Frontal cortex (tissue), 4 donors: Measurements from ENCODE around the gene CTNND2. TPM values are rescaled to one million over a fixed set of nuclear protein-coding genes. Genes with fewer than 3 reads are reported as not detected.

Experiments used
- DNase-seq, 2 donors: peaks; one replicate each; pipeline ENCODE4 v3.0.0; 2012; ENCODE audit warnings: low spot score in 2 of 2
- FAIRE-seq: peaks from 2 replicates; lab custom pipeline; 2012; peaks lifted over from hg19 to GRCh38; lab: Jason Lieb, UNC
- total RNA-seq: library from RNA; depleted of rRNA; stranded (reverse); fragments of >200 nt; gene quantifications from one replicate; pipeline ENCODE4 v1.2.3, GENCODE V29; 2014
- donor health status: control.
- donor health status: control.
- donor health status: control.

CTNND2 gene
- total RNA-seq, 1 donor from 2014 or later: 74.2 TPM

GRCh38 chr5:11609570-11610303 is 294.5 kb downstream of the CTNND2 start:
- DNase-seq (no peak), FAIRE-seq (no peak)

DNA sequence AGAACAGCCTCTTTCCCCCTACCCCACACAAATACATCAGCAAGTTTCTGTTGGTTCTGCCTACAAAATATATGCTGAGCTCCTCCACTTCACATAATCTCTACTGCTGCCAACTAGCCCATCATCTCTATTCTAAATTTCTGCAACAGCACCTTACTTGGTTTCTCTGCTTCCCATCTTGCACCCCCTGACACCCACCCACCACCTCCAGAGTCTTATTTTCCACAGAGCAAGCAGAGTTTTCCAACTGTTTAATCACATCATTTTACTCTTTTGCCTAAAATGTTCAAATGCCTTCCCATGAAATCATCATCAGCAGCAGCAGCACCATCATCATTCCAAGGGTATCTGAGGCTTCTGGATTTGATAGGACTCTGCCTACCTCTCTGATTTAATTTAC is 295.7 kb downstream of the CTNND2 start:
- DNase-seq (no peak), FAIRE-seq (no peak)

- DNase-seq: no peak
- no peak for FAIRE-seq
Observed at GRCh38 chr5:11607944-11608483, 296.2 kb downstream of the CTNND2 start.

DNA sequence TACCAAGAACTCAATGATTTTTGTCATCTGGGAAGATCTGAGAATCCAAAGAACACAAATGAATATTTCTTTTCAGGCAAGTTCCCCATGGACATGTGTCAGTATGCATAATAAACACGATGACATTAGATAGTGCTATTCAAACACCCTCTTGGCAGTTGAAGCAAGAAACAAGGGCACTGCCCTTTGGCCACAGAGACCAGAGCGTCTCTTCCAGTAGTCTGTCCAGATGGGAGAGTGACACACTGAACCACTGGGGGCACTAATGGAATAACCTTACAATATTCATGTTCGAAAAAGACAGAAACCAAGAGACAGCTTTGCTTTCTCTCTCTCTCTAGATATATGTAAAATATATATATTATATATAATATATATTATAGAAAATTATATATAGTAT is 301.9 kb downstream of the CTNND2 start:
- no peak for FAIRE-seq
- DNase-seq: peak in 1 of 2 donors; percentile 9

GRCh38 chr5:11599499-11599898 is 304.7 kb downstream of the CTNND2 start:
- DNase-seq (no peak), FAIRE-seq (no peak)

DNA sequence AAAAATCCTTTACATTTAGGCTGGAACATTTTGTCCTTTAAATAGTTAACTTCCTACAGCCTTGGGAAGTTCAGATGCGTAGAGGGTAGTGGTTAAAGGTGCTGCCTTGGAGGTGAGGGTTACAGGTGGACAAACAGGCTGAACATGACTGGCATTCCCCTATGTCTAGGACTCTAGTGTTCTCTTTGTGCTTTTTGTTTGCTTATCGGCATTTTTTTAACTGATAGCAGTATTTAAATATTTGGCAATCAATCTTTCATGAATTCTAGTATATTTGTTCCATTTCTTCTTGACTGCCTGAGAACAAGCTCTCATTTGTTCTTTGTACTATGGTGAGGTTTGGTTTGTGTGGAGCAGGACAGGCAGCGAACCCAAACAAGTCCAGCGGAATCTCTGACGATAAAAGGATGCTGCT is 307.6 kb downstream of the CTNND2 start:
- FAIRE-seq: no peak
- no peak for DNase-seq

GRCh38 chr5:11596185-11596584 is 308.1 kb downstream of the CTNND2 start:
- peak in 1 of 2 donors; percentile 5 for DNase-seq
- FAIRE-seq: no peak

DNA sequence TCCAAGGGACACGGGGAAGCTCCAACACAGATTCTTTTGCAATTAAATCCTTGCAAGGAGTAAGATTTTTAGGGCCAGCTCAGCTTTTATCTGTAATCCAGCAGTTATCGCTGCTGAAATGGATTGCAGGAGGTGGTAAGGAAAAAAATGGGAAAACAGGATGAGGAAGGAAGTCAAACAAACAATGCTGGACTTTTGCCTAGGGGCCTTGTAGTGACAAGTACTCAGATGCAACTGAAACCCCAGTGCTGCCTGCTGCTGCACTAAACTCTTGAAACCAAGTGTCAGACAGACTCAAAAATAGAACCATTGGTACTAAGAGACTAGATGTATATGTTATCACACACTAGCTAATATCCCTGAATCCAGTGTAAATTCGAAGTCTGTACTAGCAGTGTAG is 309.2 kb downstream of the CTNND2 start:
- DNase-seq (no peak), FAIRE-seq (no peak)

GRCh38 chr5:11594021-11594420 is 310.2 kb downstream of the CTNND2 start:
- DNase-seq (no peak), FAIRE-seq (no peak)

DNA sequence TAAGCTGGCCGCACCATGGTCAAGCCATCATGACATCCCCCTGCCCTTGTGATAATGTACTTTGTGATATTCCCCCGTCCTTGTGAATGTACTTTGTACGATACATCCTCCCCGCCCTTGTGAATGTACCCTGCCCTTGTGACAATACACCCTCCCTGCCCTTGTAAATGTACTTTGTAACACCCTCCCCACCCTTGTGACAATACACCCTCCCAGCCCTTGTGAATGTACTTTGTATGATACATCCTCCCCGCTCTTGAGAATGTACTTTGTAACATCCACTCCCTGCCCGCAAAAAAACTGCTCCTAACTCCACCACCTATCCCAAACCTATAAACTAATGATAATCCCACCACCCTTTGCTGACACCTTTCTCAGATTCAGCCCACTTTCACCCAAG is 313.8 kb downstream of the CTNND2 start:
- DNase-seq (no peak), FAIRE-seq (no peak)

DNA sequence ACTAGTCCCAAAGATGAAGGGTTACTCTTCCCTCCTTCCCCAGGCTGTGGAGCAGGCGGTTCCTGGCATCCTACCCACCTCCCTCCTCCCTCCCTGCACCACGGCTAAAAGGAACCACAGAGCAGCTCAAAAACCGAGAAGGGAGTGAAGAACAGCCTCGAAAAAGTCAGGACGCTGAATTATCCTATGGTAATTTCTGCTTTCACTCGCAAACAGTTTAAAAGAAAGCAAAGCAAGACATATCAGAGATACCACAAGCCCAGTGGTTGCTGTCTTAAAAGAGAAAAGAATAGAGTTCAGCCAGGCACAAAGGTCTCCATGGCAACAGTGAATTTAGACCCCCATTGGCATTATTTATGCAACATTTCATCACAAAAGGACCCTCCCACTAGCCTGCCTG is 315.4 kb downstream of the CTNND2 start:
- no peak for DNase-seq
- FAIRE-seq: no peak

DNA sequence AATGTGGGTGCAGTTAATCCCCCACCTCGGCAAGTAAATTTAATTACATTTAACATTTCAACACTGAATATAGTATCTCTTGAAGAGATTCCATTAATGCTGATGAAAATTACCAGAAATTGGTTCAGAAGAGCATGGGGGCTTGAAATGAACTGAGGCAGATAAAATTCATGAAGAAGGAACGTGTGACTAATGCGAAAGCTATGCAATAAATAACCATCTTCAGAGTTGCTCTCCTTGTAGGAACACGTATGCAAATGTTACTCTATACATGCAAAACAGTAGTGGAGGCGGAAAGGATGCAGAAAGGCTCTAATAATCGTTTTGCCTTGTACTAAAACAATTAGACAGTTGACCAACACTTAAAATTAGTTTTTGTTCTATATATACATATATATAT is 320.2 kb downstream of the CTNND2 start:
- FAIRE-seq (no peak), DNase-seq (no peak)

DNA sequence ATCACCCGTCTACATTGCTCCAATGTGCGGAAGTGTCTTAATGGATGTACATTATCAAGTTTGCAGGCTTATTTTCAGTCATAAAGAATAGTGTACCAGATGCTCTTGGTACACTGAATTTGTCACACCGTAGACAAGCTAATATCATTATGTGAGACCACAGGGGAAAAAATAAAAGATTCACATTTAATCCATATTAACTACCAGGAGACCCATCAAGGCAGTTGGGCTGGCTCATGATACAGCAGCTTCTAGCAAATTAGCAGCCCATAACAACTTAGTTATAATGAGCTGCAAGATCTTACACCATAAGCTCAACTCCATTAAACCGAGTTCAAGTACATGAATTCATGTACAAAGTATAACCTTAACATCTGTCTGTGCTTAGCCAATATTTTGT is 324.9 kb downstream of the CTNND2 start:
- DNase-seq (no peak), FAIRE-seq (no peak)

GRCh38 chr5:11574787-11575186 is 329.5 kb downstream of the CTNND2 start:
- FAIRE-seq (no peak), DNase-seq (no peak)

GRCh38 chr5:11573140-11573992 is 330.9 kb downstream of the CTNND2 start:
- DNase-seq (no peak), FAIRE-seq (no peak)

GRCh38 chr5:11564706-11565105 is 339.5 kb downstream of the CTNND2 start:
- DNase-seq (peak; percentile 6 to 21), FAIRE-seq (no peak)

DNA sequence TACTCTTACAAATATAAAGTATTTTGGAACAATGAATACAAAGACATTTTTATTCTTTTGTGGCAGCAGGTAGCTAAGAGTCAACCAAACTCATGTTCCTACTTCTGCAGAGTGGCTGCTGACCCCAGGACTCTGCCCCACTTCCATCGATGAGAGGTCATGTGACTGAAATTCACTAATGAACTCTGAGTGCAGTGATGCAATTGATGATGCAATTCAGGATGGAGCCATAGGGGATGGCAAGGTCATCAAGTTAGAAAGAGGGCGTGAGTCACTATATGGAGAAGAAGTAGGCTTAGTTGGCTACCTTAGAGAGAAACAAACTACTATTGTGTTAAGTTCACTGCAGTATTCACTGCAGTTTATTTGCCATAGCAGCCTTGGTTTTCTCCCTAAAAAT is 340.4 kb downstream of the CTNND2 start:
- DNase-seq: no peak
- no peak for FAIRE-seq

DNA sequence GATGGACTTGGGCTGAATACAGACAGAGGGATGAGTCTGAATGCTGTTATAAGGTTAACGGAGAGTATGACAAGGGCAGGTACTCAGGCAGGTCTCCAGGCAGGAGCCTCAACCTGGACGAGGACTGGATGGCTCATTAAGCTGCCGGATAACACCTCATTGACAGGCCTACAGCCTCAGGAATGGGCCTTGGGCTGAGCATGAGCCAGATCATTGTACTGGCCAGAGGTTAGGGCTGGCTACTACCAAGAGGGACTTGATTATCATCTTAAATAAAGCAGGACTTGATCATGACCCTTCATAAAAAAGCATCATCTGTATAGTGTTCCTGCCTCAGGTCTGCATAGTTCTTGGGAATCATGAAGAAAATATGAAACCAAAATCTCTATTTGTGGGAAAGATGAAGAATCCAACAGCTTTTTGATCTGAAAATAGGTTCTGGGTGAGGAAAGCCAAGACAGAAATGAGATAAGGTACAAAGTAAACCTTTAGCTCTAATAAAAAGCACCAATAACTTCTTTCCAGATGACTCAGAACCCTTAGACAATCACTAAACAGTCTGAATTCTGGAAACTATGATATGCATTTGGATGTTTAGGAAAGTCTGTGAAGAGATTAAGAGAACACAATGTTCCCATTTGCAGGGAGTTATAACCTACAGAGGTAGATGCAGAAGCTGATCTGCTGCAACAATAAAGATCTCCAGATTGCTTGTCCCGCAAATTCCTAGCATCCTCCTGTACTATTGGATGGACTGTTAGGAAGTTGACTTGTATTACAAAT is 343.1 kb downstream of the CTNND2 start:
- FAIRE-seq (no peak), DNase-seq (no peak)

DNA sequence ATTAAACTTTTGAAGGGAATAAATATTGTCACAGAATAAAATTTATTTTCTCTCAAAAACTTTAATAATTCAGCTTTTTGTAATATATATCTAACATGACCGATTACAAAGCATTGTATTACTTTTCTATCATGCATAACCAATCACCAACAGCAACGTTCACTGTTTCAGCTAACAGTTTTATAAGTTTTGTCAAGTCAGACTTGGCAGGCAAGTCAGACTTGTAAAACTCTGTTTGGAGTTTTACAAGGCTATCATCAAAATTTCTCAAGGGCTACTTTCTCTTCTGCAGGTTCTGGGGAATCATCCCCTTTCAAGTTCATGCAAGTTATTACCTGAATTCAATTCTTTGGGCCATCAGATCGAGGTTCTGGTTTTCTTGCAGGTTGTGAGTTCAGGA is 347.2 kb downstream of the CTNND2 start:
- FAIRE-seq (no peak), DNase-seq (no peak)

GRCh38 chr5:11555171-11555570 is 349.1 kb downstream of the CTNND2 start:
- FAIRE-seq: no peak

More at GRCh38 chr5:11555171-11555570, 349.1 kb downstream of the CTNND2 start:
- no peak for DNase-seq
